Measurements from ENCODE around the gene ITGB8.

Gene ITGB8

GRCh38 chr7:20417675-20418382 is 87.1 kb downstream of the ITGB8 start:
- no peak for TF ChIP-seq CTCF (IDR thresholded peaks at IDR 0.05; ENCODE audit: low read depth, low read length)
- no peak for DNase-seq (ENCODE audit: extremely low read depth, low read depth)

- no peak for DNase-seq (ENCODE audit: extremely low read depth, low read depth)
- no peak for TF ChIP-seq CTCF (IDR thresholded peaks at IDR 0.05; ENCODE audit: low read depth, low read length)
These were observed 93.8 kb downstream of the ITGB8 start for GRCh38 chr7:20424500-20424899.

GRCh38 chr7:20430664-20431063 is 100.0 kb downstream of the ITGB8 start:
- no peak for TF ChIP-seq CTCF (IDR thresholded peaks at IDR 0.05; ENCODE audit: low read depth, low read length)

GRCh38 chr7:20431146-20431545 is 100.4 kb downstream of the ITGB8 start:
- no peak for DNase-seq (ENCODE audit: extremely low read depth, low read depth)
- no peak for TF ChIP-seq CTCF (IDR thresholded peaks at IDR 0.05; ENCODE audit: low read depth, low read length)

More at GRCh38 chr7:20430664-20431063, 100.0 kb downstream of the ITGB8 start:
- no peak for DNase-seq (ENCODE audit: extremely low read depth, low read depth)

GRCh38 chr7:20432071-20432470 is 101.4 kb downstream of the ITGB8 start:
- no peak for TF ChIP-seq CTCF (IDR thresholded peaks at IDR 0.05; ENCODE audit: low read depth, low read length)
- no peak for DNase-seq (ENCODE audit: extremely low read depth, low read depth)

- no peak for DNase-seq (ENCODE audit: extremely low read depth, low read depth)
- TF ChIP-seq CTCF (IDR thresholded peaks at IDR 0.05; ENCODE audit: low read depth, low read length) = no peak
These were observed 104.6 kb downstream of the ITGB8 start for GRCh38 chr7:20435305-20435704.

- DNase-seq (ENCODE audit: extremely low read depth, low read depth) = no peak
- no peak for TF ChIP-seq CTCF (IDR thresholded peaks at IDR 0.05; ENCODE audit: low read depth, low read length)
These were observed 107.5 kb downstream of the ITGB8 start for GRCh38 chr7:20438248-20438647.
